ENCODE data around the gene BAHD1.

- no peak for TF ChIP-seq POLR2A (IDR thresholded peaks at IDR 0.05; ENCODE audit: low read length)
- no peak for TF ChIP-seq GATA1 (IDR thresholded peaks at IDR 0.05; ENCODE audit: low read depth, low read length)
These were observed 19.7 kb downstream of the BAHD1 start for GRCh38 chr15:40460404-40460803.
